A673 (cell line): ENCODE results near the gene IGSF22. TPM values are rescaled to one million over a fixed set of nuclear protein-coding genes. Genes with fewer than 3 reads are reported as not detected.

Experiments used
- BruUV-seq: library from RNA; stranded (reverse); fragments of 400-500 nt; replicated peaks from 2 replicates; lab custom pipeline; 2021; lab: Mats Ljungman, UMichigan
- CTCF ChIA-PET: fragments of 300-600 bp; sonication (Branson Sonifier 250); formaldehyde crosslinking; loops from one replicate; lab custom pipeline; 2022; ENCODE audit warnings: antibody characterized with exemption; lab: Charles Lee
- POLR2A ChIA-PET: fragments of 300-600 bp; sonication (Branson Sonifier 250); formaldehyde crosslinking; loops from one replicate; lab custom pipeline; 2022; ENCODE audit warnings: antibody characterized with exemption; ENCODE audit not compliant: low non-redundant PET; lab: Charles Lee
- DNase-seq: peaks from one replicate; pipeline ENCODE4 v3.0.0-alpha.2; 2015; ENCODE audit warnings: low spot score
- H3K27ac ChIP-seq: fragments of 200-600 bp; sonication (generic); 2 replicates; pipeline ENCODE4 v1.5.1; 2016; ENCODE audit warnings: mixed run types, low read depth, mild to moderate bottlenecking, mixed read lengths, antibody characterized with exemption, low read length; ENCODE audit not compliant: poor library complexity, severe bottlenecking
- H3K27me3 ChIP-seq: fragments of 200-600 bp; sonication (generic); replicated peaks from 2 replicates; pipeline ENCODE4 v1.6.1; 2017; ENCODE audit warnings: mixed run types, low read depth, mild to moderate bottlenecking, mixed read lengths, antibody characterized with exemption, low read length; ENCODE audit not compliant: insufficient read depth, poor library complexity
- H3K36me3 ChIP-seq: fragments of 200-600 bp; sonication (generic); 2 replicates; pipeline ENCODE4 v1.6.1; 2016; ENCODE audit warnings: mixed run types, mild to moderate bottlenecking, mixed read lengths, antibody characterized with exemption, low read length; ENCODE audit not compliant: insufficient read depth, poor library complexity, severe bottlenecking
- H3K4me1 ChIP-seq: fragments of 200-600 bp; sonication (generic); 2 replicates; pipeline ENCODE4 v1.6.1; 2017; ENCODE audit warnings: mixed run types, mild to moderate bottlenecking, mixed read lengths, antibody characterized with exemption, low read length; ENCODE audit not compliant: insufficient read depth, poor library complexity, severe bottlenecking
- H3K4me3 ChIP-seq: fragments of 200-600 bp; sonication (generic); 2 replicates; pipeline ENCODE4 v1.5.1; 2016; ENCODE audit warnings: low read depth, mixed run types, mild to moderate bottlenecking, mixed read lengths, low read length; ENCODE audit not compliant: poor library complexity, severe bottlenecking
- H3K9me3 ChIP-seq: fragments of 200-600 bp; sonication (generic); 2 replicates; pipeline ENCODE4 v1.6.1; 2016; ENCODE audit warnings: mixed run types, low read depth, mild to moderate bottlenecking, mixed read lengths, antibody characterized with exemption, low read length; ENCODE audit not compliant: poor library complexity, severe bottlenecking
- EZH2 ChIP-seq: fragments of 200-600 bp; sonication (generic); IDR thresholded peaks from 2 replicates; pipeline ENCODE4 v1.6.1; 2017; ENCODE audit warnings: borderline replicate concordance, low read depth, mild to moderate bottlenecking, mixed read lengths, antibody characterized with exemption, low read length; ENCODE audit not compliant: poor library complexity, severe bottlenecking
- intact Hi-C: fragments of 100-400 bp; cut with micrococcal nuclease; formaldehyde crosslinking; loops from one replicate; pipeline ENCODE4 v1.10.0; 2022; ENCODE audit not compliant: unreplicated experiment
- total RNA-seq: library from RNA; stranded (reverse); gene quantifications from 2 replicates; pipeline ENCODE4 v1.2.3, GENCODE V29; 2021
- TF ChIP-seq, protein P1 (sequence below): fragments of 300-800, 200-600 bp; sonication (generic); conservative IDR thresholded peaks from 2 replicates; pipeline ENCODE4 v1.5.1; 2017; ENCODE audit warnings: low read depth, mild to moderate bottlenecking, antibody characterized with exemption, low read length, moderate library complexity, mixed read lengths

Gene IGSF22
- total RNA-seq, 1 experiment from 2014 or later, result not detected

- Histone ChIP-seq H3K4me3 (no peak overlapping the region), H3K4me1 (no peaks in the 10 kb centered on the region), H3K27me3 (no peaks in the 10 kb centered on the region), H3K36me3 (no peaks in the 10 kb centered on the region), H3K9me3 (no peaks in the 10 kb centered on the region), H3K27ac (no peak overlapping the region)
- no peak for DNase-seq
- no peak for TF ChIP-seq EZH2
- TF ChIP-seq, protein P1, sequence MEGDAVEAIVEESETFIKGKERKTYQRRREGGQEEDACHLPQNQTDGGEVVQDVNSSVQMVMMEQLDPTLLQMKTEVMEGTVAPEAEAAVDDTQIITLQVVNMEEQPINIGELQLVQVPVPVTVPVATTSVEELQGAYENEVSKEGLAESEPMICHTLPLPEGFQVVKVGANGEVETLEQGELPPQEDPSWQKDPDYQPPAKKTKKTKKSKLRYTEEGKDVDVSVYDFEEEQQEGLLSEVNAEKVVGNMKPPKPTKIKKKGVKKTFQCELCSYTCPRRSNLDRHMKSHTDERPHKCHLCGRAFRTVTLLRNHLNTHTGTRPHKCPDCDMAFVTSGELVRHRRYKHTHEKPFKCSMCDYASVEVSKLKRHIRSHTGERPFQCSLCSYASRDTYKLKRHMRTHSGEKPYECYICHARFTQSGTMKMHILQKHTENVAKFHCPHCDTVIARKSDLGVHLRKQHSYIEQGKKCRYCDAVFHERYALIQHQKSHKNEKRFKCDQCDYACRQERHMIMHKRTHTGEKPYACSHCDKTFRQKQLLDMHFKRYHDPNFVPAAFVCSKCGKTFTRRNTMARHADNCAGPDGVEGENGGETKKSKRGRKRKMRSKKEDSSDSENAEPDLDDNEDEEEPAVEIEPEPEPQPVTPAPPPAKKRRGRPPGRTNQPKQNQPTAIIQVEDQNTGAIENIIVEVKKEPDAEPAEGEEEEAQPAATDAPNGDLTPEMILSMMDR, result no peak
- POLR2A ChIA-PET, result no interaction called here
- intact Hi-C loops, result no loop called here
- CTCF ChIA-PET, result no interaction called here
- BruUV-seq, result no TSS peak
Measured at GRCh38 chr11:18770479-18771125, 44.6 kb upstream of the IGSF22 start.

- ChIA-PET CTCF (no interaction called here), POLR2A (no interaction called here)
- H3K27me3 ChIP-seq, result no peaks in the 10 kb centered on the region
- H3K9me3 ChIP-seq, result no peaks in the 10 kb centered on the region
- TF ChIP-seq EZH2, result no peak
- TF ChIP-seq, protein P1, result no peak
- no peak overlapping the region for H3K4me3 ChIP-seq
- BruUV-seq, result no TSS peak
- H3K4me1 ChIP-seq, result no peaks in the 10 kb centered on the region
- DNase-seq, result no peak
- intact Hi-C loops, result no loop called here
- no peak overlapping the region for H3K27ac ChIP-seq
- no peaks in the 10 kb centered on the region for H3K36me3 ChIP-seq
Measured at GRCh38 chr11:18769802-18770456, 43.9 kb upstream of the IGSF22 start.

DNA sequence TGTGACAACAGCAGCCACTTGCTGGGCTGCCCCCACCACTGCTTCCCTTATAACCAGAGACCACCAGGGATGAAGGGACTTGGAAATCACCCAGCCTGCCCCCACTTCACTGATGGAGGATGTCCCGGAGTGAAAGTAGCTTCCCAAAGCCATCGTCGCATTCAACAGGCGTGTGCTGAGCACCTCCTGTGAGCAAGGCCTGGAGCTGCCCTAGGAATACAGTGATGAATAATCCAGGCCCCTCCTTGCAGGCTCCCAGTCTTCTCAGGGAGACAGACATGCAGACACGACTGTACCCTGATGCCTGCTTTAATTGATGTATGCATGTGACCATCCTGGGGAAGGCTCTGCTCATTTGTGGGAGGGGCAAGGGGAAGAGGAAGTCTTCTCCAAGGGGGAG, 43.0 kb upstream of the IGSF22 start:
- TF ChIP-seq, protein P1, result no peak
- no peak for TF ChIP-seq EZH2
- Histone ChIP-seq H3K36me3 (no peaks in the 10 kb centered on the region), H3K9me3 (no peaks in the 10 kb centered on the region), H3K27ac (no peak overlapping the region), H3K4me3 (no peak overlapping the region), H3K4me1 (no peaks in the 10 kb centered on the region), H3K27me3 (no peaks in the 10 kb centered on the region)
- BruUV-seq, result no TSS peak
- no peak for DNase-seq
- ChIA-PET CTCF (no interaction called here), POLR2A (no interaction called here)
- intact Hi-C loops, result no loop called here
